GM18909 (cell line): ENCODE data around the gene LCK.
"Not testable (repeated sequence)": the region's sequence is repeated elsewhere in the genome, so short reads cannot be mapped to it uniquely, and the experiment has no call there.

ENCODE experiments used
- ATAC-seq: cut with Tn5 transposase; IDR thresholded peaks from one replicate; pipeline ENCODE4 v1.9.1; 2021; ENCODE audit warnings: mild to moderate bottlenecking; ENCODE audit not compliant: unreplicated experiment, poor library complexity

Gene LCK

GRCh38 chr1:32272557-32273390 lies 21.7 kb downstream of the LCK start:
- ATAC-seq: no peak

GRCh38 chr1:32273391-32274208 lies 22.5 kb downstream of the LCK start:
- ATAC-seq: no peak

- no peak for ATAC-seq
These were observed 23.7 kb downstream of the LCK start for GRCh38 chr1:32274646-32275340.

DNA sequence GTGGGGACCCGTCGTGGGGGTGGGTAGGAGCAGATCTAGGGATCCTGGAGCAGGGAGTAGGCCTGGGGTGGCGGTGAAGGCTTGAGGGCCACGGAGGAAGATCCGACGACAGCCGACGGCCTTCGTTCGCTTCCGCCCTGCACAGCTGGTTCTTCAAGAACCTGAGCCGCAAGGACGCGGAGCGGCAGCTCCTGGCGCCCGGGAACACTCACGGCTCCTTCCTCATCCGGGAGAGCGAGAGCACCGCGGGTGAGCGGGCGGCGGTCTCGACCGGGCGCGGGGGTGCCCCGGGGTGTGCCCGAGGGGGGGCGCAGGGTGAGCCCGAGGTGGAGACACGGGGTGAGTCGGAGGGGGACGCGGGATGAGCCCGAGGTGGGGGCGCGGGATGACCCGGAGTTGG lies 24.4 kb downstream of the LCK start:
- ATAC-seq: no peak

DNA sequence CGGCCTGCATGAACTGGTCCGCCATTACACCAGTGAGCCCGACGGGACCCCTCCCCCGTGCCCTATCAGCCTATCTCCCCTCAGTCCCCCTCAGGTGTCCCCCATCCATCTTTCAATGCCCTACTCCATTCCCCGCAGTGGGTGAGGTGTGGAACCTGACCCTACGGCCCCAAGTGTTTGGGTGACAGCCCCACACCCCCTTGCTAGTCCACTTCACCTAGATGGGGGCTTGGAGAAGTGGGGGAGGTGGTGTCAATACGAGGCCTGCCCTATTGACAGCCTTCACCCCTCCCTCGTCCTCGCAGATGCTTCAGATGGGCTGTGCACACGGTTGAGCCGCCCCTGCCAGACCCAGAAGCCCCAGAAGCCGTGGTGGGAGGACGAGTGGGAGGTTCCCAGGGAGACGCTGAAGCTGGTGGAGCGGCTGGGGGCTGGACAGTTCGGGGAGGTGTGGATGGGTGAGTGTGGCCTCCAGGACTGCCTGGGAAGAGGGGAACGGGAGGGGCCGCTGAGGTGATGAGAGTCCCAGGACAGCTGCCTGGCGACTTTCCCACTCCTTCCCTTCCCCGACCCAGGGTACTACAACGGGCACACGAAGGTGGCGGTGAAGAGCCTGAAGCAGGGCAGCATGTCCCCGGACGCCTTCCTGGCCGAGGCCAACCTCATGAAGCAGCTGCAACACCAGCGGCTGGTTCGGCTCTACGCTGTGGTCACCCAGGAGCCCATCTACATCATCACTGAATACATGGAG lies 25.1 kb downstream of the LCK start:
- no peak for ATAC-seq

- ATAC-seq: not testable (repeated sequence)
These were observed 33.7 kb downstream of the LCK start for GRCh38 chr1:32284777-32285176.

GRCh38 chr1:32285658-32286057 lies 34.6 kb downstream of the LCK start:
- no peak for ATAC-seq

DNA sequence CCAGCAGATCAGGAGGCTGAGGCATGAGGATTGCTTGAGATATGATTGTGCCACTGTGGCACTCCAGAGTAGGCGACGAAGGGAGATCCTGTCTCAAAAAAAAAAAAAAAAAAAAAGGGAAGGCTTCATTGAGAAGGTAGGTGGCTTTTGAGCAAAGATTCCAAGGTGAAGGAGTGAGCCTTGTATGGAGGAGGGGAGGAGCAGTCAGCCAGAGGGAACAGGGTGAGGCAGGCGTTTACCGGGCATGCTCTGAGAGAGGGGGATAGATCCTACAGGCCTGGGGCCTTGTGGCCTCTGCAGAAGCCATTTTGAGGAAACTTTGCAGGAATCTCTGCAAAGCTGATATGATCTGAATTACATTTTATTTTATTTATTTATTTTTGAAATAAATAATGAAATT lies 35.7 kb downstream of the LCK start:
- no peak for ATAC-seq

GRCh38 chr1:32289256-32289655 lies 38.2 kb downstream of the LCK start:
- ATAC-seq: no peak

DNA sequence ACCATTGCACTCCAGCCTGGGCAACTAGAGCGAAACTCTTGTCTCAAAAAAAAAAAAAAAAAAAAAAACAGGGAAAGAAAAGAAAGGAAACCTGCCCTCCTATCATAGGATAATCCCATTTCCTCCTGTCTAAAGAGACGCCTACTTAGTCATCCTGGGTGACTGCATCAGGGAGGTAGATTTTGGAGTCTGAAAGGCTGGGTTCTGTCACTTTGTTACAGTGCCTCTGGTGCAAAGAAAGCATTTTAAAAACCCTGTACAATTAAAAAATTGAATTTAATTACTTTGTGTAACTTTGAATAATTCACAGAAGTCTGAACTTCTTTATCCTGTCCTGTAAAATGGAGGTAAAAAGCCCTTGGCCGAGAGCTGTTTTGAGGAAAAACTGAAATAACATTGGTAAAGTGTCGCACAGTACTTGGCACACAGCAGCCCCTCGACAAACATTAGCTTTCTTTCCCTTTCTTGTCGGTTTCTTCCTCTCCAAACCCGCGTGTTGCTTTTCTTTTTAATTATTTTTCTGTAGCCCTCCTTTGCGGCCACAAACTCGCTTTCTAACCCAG lies 40.2 kb downstream of the LCK start:
- ATAC-seq: no peak

- peak; percentile 95 for ATAC-seq
These were observed 40.9 kb downstream of the LCK start, which contains the start of gene HDAC1 for GRCh38 chr1:32291708-32292538. Gene HDAC1, plus strand, starts transcription at chr1:32292083. Its CDS starts 87 bp downstream, at chr1:32292170.

DNA sequence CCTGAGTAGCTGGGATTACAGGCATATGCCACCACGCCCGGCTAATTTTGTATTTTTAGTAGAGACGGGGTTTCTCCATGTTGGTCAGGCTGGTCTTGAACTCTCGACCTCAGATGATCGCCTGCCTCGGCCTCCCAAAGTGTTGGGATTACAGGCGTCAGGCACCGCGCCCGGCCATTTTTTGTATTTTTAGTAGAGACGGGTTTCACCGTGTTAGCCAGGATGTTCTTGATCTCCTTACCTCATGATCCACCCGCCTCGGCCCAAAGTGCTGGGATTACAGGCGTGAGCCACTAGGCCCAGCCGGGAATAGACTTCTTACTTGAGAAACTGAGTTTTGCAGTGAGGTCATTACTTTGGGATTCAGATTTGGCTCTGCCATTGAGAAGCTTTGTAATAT lies 47.1 kb downstream of the LCK start:
- ATAC-seq: not testable (repeated sequence)

DNA sequence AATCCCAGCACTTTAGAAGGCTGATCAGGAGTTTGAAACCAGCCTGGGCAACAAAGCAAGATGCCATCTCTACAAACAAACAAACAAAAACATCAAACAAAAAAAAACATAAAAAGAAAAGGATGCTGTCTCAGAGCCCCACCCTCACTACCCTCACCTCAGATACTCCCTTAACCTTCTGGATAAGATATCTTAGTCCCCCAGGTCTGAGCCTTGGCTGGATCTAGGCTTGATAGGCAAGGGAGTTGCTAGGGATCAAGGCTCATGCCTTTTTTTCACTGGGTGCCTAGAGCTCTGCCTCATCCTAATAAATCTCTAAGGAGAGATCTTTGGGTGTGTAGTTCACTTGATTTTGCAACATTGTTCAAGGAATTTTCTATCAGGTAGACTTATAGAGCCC lies 48.3 kb downstream of the LCK start:
- no peak for ATAC-seq

DNA sequence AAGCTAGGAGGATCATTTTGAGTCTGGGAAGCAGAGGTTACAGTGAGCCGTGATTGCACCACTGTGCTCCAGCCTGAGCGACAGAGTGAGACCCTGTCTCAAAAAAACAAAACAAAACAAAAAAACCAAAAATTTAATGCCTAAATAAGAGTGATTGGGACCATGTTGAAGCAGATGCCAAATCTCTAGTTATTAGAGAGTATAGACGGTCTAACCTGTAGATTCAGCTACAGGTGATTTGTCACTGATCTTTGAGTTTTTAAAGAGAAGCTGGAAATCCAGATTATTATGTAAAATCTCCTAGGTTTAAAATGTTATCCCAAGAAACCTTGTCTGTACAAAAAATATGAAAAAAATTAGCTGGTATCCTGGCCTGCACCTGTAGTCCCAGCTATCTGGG lies 52.3 kb downstream of the LCK start:
- no peak for ATAC-seq

DNA sequence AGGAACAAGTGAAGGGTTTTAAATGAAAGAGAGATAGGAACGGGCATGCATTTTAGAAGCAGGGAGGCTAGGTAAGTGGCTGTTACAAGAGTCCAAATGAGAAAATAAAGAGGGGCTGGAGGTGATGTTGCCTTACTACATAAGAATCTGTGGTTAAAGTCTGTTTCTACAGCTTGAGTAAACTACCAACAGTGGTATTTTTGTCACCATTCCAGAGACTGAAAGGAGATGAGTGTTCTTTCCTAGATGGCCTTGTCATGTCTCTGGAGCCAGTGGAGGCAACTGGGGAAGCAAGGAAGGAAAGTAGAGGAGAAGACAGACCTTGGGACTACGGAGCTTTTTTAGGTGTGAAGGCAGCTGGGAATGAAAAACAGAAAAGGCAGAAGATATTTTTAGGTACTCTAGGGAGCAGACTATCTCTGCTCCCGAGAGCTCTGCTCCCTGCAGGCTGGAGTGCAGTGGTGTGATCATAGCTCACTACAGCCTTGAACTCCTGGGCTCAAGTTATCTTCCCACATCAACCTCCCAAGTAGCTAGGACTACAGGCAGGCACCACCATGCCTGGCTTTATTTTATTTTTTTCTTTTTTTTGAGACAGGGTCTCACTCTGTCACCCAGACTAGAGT lies 53.0 kb downstream of the LCK start:
- ATAC-seq: no peak

DNA sequence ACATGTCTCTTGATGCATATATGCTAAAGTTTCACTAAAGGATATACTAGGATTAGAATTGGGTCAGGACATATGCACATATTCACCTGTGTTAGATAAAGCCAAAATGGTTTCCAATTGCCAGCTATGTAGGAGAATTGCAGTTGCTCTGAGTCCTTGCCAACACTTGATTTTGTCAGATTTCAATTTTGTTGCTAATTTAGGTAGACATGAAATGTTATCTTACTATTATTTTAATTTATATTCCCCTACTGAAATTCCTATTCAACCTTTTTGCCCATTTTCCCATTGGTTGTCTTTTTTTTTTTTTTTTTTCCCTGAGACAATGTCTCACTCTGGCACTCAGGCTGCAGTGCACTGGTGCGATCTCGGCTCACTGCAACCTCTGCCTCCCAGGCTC lies 54.2 kb downstream of the LCK start:
- ATAC-seq: no peak

DNA sequence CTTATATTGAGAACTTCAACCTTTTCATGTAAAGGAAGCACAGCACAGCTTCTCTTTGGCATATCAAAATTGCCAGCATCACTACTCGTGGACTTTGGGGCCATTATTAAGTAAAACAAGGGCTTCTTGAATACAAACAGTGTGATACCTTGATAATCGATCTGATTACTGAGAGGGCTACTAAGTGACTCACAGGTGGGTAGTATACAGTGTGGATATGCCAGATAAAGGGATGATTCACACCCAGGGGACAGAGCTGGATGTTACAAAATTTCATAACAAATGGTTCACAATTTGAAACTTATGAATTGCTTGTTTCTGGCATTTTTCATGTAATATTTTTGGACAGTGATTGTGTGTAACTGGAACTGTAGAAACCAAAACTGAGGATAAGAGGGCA lies 56.3 kb downstream of the LCK start:
- no peak for ATAC-seq

GRCh38 chr1:32309960-32310359 lies 58.9 kb downstream of the LCK start:
- no peak for ATAC-seq
